Activated naive CD4-positive, alpha-beta T cell (primary cell): ENCODE results near the gene NKD2.
"Not testable (repeated sequence)": the region's sequence is repeated elsewhere in the genome, so short reads cannot be mapped to it uniquely, and the experiment has no call there.

Experiments used
- DNase-seq, 4 experiments: peaks; one replicate each; lab custom pipeline; 2025; lab: John Stamatoyannopoulos, UW

The NKD2 gene, protein sequence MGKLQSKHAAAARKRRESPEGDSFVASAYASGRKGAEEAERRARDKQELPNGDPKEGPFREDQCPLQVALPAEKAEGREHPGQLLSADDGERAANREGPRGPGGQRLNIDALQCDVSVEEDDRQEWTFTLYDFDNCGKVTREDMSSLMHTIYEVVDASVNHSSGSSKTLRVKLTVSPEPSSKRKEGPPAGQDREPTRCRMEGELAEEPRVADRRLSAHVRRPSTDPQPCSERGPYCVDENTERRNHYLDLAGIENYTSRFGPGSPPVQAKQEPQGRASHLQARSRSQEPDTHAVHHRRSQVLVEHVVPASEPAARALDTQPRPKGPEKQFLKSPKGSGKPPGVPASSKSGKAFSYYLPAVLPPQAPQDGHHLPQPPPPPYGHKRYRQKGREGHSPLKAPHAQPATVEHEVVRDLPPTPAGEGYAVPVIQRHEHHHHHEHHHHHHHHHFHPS

DNA sequence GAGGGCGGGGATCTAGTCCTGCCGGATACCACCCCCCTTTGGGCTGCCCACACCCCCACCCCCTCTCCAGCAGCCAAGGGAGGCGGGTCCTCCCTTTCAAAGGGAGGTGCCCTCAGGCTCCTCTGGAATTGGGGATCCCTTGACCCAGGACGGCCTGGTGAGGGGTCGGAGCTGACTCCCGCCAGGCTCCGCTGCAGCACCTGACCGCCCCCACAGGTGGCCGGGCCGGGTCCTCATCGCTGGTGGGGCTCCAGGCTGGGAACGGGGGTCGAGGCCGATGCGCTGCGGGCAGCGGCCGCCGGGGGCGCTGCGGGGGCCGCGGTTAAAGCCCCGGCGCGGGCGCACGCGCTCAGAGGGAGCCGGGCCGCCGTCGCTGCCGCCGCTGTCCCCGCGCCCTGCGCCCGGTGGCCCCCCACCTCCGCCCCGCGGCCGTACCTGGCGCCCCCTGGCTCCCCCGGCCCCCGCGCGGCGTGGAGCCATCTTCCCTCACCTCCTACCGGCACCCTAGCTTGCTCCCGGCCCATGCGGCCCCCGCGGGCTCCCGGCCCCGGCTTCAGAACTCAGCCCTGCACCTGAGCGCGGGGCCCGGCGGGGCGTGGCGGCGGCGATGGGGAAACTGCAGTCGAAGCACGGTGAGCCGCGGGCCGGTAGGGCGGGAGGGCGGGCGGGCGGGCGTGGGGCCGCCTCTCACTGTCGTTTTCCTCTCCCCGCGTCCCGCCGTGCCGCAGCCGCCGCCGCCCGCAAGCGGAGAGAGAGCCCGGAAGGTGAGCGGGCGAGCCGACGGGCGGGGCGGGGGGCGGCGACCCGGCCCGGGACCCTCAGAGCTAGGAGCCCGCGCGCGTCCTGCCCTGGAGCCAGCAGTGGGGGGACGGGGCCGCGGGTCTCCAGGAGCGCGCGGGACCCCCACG, at the start of gene NKD2:
NKD2 (plus strand) TSS at position 352 of the 908 bp plus-strand sequence; CDS start at position 608, 256 bp downstream.
- peak in 1 of 4 experiments; percentile 40 for DNase-seq

DNA sequence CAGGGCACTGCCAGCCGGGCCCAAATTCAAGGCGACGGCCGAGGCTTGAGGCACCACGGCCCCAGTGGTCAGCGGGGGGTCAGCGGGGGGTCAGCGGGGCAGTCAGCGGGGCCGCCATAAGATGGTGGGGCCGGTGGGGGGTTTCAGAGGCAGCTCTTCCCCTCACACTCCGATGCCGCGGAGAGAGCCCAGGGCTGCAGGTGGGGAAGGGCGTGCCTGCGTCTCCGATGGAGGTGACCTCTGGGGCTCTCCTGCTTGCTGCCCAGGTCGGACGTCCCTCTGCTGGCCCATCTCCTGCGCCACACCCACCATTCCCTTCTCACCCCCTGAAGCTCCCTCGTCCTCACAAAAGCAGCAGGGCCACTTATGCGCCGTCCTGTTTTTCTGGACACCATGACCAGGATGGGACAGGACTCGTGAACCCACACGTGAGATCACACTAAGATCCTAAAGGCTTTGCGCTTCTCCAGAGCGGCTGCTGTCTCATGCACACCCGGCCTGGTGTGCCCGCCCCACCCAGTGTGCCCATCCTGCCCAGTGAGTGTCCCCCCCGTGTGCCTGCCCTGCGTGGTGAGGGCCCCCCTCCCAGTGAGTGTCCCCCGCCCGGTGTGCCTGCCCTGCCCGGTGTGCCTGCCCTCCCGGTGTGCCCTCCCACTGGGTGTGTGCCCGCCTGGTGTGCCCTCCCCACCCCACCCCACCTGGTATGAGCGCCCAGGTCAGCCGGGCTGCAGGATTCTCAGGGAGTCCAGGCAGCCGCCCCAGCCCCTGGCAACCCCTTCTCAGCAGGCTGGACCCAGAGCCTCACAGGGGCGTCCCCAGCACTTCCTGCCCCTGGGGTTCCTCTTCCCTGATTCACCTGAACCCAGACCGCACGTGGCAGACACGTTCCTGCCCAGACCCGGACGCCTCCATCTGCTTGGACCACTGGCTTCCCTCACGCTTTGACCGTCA, 48.7 kb upstream of the NKD2 start:
- no peak for DNase-seq

DNA sequence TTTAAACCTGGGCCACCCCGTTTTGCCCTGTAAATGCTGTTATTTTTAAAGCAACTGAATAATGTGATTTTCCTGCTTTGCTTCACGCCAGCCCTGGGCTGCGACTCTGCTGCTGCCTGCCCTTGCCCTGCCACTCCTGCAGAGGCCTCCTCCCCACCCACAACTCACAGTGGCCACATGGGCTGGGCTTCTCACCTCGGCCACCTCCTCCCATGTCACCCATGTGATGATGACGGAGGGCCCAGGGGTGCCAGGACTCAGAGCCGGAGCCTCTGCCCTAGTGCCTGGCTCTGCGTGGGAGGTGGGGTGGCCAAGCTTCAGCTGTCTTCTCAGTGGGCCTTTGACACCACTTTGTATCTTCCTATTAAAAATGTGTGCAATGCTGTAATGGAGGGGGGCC, 48.1 kb upstream of the NKD2 start:
- DNase-seq = no peak

DNA sequence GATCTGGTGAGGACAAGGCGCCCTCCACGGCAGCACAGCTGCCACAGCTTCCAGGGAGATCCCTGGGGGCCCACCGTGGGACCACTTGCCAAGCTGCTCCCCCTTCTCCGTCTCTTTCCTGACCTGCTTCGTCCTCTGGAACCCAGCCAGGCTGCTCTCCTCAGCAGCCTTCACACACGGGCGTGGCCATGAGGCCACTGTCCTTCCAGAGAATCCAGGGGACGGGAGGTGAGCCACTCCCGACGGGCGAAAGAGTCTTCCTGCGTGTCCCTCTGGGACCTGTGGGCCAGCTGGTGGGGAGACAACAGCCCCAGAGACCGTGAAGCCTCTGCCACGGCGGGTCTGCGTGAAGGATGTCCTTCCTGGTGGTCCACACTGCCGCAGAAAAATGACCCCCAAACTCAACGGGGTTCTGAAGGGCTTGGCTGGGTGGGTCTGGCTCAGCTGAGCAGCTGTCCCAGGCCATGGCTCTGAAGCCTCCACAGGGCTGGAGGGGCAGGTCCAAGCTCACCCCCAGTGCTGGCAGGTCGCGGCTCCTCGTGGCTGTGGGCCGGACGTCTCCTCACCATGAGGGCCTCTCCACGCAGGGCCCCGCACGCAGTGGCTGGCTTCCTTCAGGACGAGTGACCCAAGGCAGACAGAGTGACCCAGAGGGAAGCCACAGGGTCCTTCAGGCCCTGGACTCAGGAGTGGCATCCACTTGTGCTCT, 47.4 kb upstream of the NKD2 start:
- DNase-seq = no peak

DNA sequence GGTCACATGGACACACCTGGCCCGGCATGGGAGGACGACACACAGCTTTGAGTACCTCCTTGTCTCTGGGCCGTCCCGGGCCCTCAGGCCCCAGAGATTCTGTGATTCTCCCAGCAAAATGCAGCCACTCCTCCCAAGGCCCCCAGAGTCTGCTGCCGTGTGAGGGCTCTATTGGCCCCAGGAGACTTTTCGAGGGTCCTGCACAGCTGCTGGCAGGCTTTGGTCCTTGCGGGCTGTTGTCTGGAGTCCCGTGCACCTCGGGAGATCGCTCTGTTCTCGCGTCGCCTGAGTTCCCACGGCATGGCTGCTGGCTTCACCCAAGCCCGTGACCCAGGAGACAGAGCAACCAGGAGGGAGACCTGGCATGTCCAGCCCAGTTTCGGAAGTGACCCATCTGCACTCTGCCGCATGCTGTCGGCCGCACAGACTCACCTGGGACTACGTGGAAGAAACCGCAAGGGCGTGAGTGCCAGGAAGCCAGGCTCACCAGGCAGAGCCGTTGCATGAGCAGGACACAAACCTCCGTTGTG, 46.8 kb upstream of the NKD2 start:
- no peak for DNase-seq

DNA sequence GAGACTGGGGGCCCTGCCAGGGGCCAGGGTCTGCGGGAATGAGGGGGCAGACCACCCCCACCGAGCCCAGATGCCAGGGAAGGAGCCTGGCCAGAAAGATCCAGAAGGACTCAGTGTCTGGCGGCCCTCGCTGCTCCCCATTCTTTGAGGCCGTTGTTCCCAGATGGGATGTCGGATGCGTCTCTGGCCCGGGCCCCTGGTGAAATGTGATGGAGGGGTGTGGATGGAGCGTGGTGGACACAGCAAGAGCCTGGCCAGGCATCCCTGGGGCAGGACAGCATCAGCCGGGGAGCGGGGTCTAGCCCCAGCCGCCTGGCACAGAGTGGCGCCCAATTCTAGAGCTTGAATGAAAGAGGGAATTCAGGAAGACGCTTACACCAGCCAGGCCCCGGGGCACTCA, 46.2 kb upstream of the NKD2 start:
- DNase-seq = no peak

DNA sequence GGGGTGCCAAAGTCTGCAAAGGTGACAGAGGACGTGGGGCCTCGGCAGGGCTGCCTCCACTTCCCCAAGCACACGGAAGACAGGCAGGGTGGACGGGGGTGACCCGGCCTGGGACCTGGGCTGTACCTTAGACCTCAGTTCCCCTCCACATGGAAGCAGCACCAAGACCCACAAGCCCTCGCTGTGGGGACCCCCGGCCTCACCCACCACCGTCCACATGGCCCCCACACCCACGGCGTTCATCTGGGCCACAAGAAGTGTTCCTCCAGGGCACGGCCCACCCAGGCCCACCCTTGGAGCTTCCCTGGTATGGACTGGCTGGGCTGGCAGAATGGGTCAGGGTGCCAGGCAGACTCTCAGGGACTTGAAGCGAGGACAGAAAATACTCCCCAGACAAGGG, 45.8 kb upstream of the NKD2 start:
- DNase-seq = no peak

DNA sequence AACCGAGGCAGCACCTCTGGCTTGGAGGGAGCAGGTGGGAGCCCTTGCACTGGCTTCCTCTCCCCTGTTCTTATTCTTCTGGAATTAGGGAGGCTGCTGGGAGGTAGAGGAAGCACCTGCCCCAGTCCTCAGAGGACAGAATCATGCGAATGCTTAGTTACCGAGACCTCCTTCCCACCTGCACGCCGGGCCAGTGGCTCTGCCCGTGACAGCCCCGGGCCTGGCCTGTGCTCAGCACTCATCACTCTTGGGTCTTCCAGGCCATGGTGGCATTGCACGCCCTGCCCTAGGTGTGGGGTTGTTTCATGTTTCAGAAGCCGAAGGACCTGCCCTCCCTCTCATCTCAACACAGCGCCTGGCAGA, 45.3 kb upstream of the NKD2 start:
- DNase-seq = no peak

DNA sequence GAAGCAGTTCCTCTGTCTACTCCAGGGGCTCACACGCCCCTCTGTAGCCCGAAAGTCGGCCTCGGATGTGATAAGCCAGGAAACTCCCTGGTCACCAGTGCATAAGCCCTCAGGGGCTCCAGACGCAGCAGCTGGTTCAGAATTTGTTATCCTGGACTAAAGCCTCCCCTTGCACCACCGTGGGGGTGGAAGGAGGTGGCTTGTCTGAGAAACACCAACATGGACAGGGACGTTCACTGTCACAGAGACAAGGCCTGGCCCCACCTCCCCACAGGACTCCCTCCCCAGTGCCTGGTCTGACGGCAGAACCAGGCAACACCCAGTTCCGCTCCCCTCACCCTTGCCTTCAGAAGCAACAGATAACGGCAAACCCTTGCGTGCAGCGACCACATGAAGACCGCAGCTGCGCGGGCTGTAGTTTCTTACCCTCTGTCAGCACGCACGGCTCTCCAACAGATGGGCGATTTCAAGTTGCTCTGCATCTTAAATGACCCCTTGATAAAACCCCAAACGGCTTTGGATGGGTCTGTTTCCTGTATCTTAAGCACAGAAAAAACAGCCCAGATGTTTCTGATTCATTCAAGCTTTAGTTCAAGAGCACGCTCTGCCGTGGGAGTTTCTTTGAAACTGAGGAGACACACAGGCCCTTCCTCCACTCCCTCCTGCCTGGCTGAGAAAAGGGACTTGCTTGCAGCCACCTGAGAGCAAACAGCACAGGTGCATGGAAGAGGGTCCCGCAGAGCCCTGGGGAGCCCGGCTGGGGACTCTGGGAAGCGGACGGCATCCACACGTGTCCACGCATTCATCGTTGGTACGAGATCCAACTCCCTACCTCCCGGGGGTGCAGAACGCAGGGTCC, 44.7 kb upstream of the NKD2 start:
- peak in 2 of 4 experiments; percentile 5 to 24 for DNase-seq

DNA sequence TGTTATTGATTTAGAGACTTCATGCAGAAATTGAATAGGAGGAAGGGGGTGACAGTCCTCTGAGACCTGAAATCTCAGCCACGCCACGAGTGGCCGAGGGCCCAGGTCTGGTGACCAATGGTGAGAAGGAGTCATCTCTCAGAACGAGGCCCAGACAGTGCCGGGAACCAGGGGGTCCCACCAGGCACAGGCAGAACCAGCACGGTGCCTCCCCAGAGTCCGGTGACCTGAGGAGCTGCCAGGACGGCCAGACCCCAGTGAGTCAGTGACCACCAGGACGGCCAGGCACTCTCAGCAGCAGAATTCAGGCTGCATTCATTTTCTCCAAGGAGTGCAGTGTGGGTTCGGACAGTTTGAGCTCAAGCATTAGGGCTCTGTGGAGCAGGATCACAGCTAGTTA, 43.8 kb upstream of the NKD2 start:
- no peak for DNase-seq

DNA sequence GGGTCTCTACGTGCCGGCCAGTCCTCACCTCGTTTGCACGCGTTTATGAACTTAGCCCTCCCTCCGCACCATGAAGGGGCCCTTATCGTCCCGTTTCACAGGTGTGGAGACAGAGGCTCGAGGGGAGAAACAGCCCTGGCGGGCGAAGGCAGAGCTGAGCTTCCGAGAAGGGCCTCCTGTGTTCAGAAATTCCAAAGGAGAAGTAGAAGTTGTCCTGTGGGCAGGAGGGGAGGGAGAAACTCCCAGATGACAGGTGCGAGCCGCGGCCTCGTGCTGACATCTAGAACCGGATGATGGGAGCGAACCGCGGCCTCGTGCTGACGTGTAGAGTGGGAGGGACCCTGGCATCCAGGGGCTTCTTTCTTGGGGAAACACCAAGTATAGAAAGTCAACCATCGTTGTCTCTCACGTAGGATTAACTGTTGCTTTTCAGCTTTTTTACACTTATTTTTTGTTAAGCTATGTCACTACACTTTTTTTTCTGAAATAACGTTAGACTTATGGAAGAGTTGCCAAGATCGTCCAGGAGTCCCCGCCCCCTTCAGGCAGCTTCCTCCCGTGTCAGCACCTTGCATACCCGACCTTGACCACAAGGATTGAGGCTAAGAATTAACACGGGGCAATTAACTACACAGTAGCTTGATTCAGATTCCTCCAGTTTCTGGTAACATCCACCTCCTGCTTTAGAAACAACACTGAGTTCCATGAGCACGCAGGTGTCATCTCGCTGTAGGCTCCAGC, 42.8 kb upstream of the NKD2 start:
- DNase-seq = no peak

DNA sequence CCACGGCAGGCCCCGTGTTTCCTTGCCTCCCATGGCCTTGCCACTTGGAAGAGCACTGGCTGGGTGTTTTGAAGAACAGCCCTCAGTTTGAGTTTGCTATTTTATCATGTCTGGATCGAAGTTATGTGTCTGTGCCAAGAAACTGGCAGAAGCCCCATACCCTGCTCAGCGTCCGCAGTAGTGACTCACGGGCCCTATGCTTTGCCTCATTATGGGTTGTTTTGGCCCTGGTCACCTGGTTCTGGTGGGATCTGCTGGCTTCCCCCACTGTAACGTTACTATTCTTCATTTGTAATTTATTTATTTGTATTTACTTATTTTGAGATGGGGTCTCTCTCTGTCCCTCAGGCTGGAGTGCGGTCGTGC, 42.3 kb upstream of the NKD2 start:
- no peak for DNase-seq

DNA sequence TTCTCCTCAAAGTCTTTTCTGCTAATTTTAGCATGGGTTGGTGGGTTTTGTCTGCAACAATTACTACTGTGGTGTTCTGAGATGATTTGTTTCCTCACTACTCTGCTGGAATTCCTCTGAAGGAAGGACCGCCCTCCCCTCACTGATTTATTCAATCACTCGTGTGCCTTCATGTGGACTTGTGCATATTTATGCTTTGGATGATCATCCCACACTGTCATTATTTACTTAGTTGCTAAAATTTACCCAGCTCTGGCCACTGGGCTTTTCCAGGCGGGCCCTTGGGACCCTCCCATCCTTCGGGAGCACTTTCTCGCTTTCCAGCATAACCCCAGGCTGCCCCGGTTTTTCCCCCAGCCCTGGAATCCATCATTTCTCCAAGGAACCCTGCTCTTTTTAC, 41.7 kb upstream of the NKD2 start:
- DNase-seq = no peak

DNA sequence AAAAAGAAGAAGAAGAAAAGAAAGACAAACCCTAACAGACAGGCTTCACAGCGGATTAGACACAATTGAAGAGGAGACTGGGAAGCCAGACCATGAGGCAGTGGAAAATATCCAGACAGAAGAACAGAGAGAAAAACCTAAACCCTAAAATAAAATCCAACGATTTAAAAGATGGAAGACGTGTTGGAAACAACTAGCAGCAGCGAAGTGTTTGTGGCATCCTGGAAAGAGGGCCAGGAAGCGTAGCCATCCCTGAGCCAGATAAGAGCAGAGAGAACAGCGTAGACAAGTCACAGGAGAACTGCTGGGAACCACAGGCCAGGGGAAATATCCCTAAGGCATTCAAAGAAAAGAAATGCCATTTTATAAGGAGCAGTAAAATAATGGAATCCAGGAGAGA, 39.7 kb upstream of the NKD2 start:
- no peak for DNase-seq

DNA sequence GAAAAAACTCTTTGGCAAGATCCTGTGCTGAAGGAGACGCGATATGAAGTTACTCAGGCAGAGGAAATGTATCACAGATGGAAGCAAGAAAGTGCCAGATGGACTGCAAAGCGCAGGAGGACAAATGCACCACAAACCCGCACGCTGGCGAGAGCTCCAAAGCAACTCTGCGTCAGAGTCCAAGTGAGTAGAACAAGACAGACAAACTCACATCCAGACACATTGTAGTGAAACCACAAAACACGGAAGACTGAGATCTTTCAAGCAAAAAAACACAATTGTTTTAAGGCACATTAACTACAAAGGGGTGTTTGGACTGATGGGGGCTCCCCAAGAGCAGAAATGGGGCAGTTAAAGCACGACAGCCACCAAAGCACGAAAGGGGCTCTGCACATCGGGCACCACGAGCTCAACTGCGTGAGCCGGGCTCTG, 39.2 kb upstream of the NKD2 start:
- no peak for DNase-seq

DNA sequence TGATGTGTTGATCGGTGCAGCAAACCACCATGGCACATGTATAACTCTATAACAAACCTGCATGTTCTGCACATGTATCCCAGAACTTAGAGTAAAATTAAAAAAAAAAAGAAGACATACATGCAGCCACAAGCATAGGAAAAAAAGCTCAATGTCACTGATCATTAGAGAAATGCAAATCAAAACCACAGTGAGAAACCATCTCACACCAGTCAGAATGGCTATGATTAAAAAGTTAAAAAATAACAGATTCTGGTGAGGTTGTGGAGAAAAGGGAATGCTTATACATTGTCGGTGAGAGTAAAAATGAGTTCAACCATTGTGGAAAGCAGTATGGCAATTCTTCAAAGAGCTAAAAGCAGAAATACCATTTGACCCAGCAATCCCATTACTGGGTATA, 36.0 kb upstream of the NKD2 start:
- not testable (repeated sequence) for DNase-seq

DNA sequence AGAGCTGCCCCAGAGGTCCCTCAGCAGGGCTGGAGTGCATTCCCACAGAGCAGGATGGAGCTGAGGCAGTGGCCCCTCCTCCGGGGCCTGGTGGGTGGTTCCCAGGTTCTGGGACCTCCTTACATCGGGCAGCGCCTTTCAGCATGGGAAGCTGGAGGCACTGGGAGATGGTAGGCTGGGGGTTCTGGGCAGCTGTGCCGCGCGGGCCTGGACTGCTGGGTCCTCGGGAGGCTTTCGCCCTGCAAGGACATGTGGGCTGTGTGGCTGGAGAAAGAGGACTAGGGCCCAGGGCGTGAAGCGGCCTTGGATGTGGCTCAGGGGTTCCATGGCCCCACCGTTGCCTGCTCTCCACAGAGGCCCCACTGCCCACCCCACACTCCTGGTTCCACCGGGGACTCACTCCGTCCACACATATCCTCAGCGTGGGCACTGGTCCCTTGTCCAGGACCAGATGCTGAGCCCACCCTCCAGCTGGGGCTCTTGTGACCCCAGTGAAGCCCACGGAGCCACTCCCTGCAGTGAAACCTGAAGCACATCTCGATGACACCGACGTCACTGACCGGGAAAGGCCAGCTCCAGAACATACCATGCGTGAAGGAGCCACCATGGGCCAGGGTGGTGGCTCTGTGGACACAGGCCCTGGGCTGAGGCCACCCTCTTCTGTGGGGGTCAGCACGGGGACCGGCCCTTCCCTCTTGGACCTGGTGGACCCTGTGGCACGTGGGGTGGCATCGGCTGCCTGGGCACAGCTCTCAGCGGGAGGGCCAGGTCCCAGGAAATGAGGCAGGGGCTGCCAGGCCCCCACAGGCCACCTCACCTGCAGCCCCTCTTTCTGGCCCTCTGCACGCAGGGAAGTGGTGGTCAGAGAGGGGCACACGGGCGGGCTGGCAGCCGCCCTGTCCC, 31.5 kb upstream of the NKD2 start:
- DNase-seq = no peak

DNA sequence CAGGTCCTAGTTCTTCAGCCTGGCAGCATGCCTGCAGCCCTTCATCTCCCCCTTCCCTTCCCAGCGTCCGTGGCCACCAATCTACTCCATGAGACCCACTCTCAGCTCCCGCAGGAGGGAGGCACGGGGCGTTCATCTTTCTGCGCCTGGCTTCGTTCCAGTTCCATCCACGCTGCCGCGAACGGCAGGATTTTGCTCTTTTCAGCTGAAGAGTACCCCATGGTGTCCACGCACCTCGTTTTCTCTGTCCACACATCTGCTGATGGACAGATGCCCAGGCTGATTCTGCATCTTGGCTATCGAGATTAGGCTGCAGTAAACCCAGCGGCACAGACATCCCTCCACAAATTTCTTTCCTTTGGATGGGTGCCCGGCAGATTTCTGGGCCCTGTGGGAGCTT, 30.5 kb upstream of the NKD2 start:
- DNase-seq = no peak
